Thyroid gland (tissue), 4 donors: Measurements from ENCODE around the gene PBX3. TPM values are rescaled to one million over a fixed set of nuclear protein-coding genes. Genes with fewer than 3 reads are reported as not detected.

ENCODE experiments used
- DNase-seq, 2 donors: peaks; one replicate each; pipeline ENCODE4 v3.0.0-alpha.2; 2019
- H3K27ac ChIP-seq, 3 donors: fragments of 200-600 bp; sonication (generic); 1 replicate in 2 of 3; 2 replicates in 1 of 3; pipeline ENCODE4 v1.5.1; 2016 to 2019; ENCODE audit warnings: mild to moderate bottlenecking in 1 of 3, moderate library complexity in 1 of 3
- H3K27me3 ChIP-seq: fragments of 200-600 bp; sonication (generic); one replicate; pipeline ENCODE4 v1.5.1; 2019
- H3K36me3 ChIP-seq, 2 donors: fragments of 200-600 bp; sonication (generic); one replicate each; pipeline ENCODE4 v1.5.1; 2016 to 2019
- H3K4me1 ChIP-seq, 2 donors: fragments of 200-600 bp; sonication (generic); one replicate each; pipeline ENCODE4 v1.5.1; 2017 to 2019
- H3K4me3 ChIP-seq, 3 donors: fragments of 200-600 bp; sonication (generic); replicated peaks in 1 of 3; 1 replicate in 2 of 3; 2 replicates in 1 of 3; pipeline ENCODE4 v1.5.1; 2016; ENCODE audit warnings: mild to moderate bottlenecking in 1 of 3
- H3K9me3 ChIP-seq: fragments of 200-600 bp; sonication (generic); one replicate; pipeline ENCODE4 v1.5.1; 2017
- CTCF ChIP-seq, 6 experiments: fragments of 200-600 bp in 3 of 6; fragments of 450-650 bp in 3 of 6; sonication (generic) in 3 of 6; IDR thresholded peaks; one replicate each; pipeline ENCODE4 v1.5.1; 2016 to 2019; ENCODE audit warnings: antibody characterized with exemption in 6 of 6, mild to moderate bottlenecking in 2 of 6, inconsistent platforms in 1 of 6, moderate library complexity in 1 of 6
- POLR2A ChIP-seq, 2 donors: fragments of 450-650 bp; IDR thresholded peaks; one replicate each; pipeline ENCODE4 v1.6.1; 2017; ENCODE audit warnings: antibody characterized with exemption in 2 of 2, mild to moderate bottlenecking in 2 of 2, moderate library complexity in 1 of 2
- WGBS, 2 donors: methylation state at CpG; one replicate each; pipeline ENCODE4 v1.1.5; 2017; 5-methylcytosine and 5-hydroxymethylcytosine counted together
- intact Hi-C: fragments of 100-400 bp; cut with DNase I; formaldehyde crosslinking; loops from one replicate; pipeline ENCODE4 v1.15.1; 2023
- total RNA-seq, 4 donors: library from RNA; depleted of rRNA; stranded (reverse); fragments of >200 nt; gene quantifications; one replicate each; pipeline ENCODE4 v1.2.3, GENCODE V29; 2016

The PBX3 gene
- total RNA-seq, 4 donors from 2014 or later, result 68.5 to 108 (median 71.3) TPM

- Histone ChIP-seq H3K9me3 (no peaks in the 10 kb centered on the region), H3K27ac (no peak overlapping the region), H3K36me3 (no peaks in the 10 kb centered on the region), H3K27me3 (no peaks in the 10 kb centered on the region), H3K4me3 (no peak overlapping the region), H3K4me1 (peaks cover 0 to 20% of the 10 kb centered on the region in 2 donors)
- 95 to 97% methylated on average over 7 of the region's 7 CpGs for whole genome bisulfite sequencing, 2 donors
- TF ChIP-seq POLR2A (IDR thresholded peaks at IDR 0.05) (no peak), CTCF (IDR thresholded peaks at IDR 0.05) (no peak)
- intact Hi-C loops, result no loop called here
- DNase-seq, result no peak
Observed at GRCh38 chr9:125888211-125888610, 141.0 kb downstream of the PBX3 start.

- Histone ChIP-seq H3K36me3 (no peaks in the 10 kb centered on the region), H3K4me3 (peak overlapping the region in 1 of 3 donors; percentile 34), H3K27me3 (no peaks in the 10 kb centered on the region), H3K27ac (peak overlapping the region in 1 of 3 donors; percentile 11), H3K4me1 (peaks cover 0 to 13% of the 10 kb centered on the region in 2 donors), H3K9me3 (no peaks in the 10 kb centered on the region)
- intact Hi-C loops, result no loop called here
- 63 to 65% methylated on average over 21 of the region's 21 CpGs for whole genome bisulfite sequencing, 2 donors
- DNase-seq, result peak; percentile 7 to 15
- no peak for TF ChIP-seq POLR2A (IDR thresholded peaks at IDR 0.05)
- no peak for TF ChIP-seq CTCF (IDR thresholded peaks at IDR 0.05)
Observed at GRCh38 chr9:125889112-125889475, 141.9 kb downstream of the PBX3 start.

GRCh38 chr9:125889476-125890419 lies 142.6 kb downstream of the PBX3 start:
- intact Hi-C loops, result no loop called here
- Histone ChIP-seq H3K27me3 (no peaks in the 10 kb centered on the region), H3K9me3 (no peaks in the 10 kb centered on the region), H3K36me3 (no peaks in the 10 kb centered on the region), H3K4me1 (peaks cover 0 to 7% of the 10 kb centered on the region in 2 donors), H3K4me3 (peak overlapping the region in 2 of 3 donors; percentile 25 to 34), H3K27ac (peak overlapping the region in 1 of 3 donors; percentile 11)
- peak; percentile 12 to 30 for DNase-seq
- 10 to 32% methylated on average over 10 to 39 of the region's 71 CpGs for WGBS, 2 donors
- TF ChIP-seq POLR2A (IDR thresholded peaks at IDR 0.05) (no peak), CTCF (IDR thresholded peaks at IDR 0.05) (no peak)

- 84 to 95% methylated on average over 1 of the region's 1 CpG for WGBS, 2 donors
- TF ChIP-seq CTCF (IDR thresholded peaks at IDR 0.05), result no peak
- no peak for TF ChIP-seq POLR2A (IDR thresholded peaks at IDR 0.05)
- Histone ChIP-seq H3K36me3 (no peaks in the 10 kb centered on the region), H3K27ac (no peak overlapping the region), H3K9me3 (no peaks in the 10 kb centered on the region), H3K4me3 (no peak overlapping the region), H3K4me1 (peaks cover 0 to 7% of the 10 kb centered on the region in 2 donors), H3K27me3 (no peaks in the 10 kb centered on the region)
- intact Hi-C loops, result no loop called here
- no peak for DNase-seq
Observed at GRCh38 chr9:125890826-125891225, 143.7 kb downstream of the PBX3 start.

- no peak for DNase-seq
- Histone ChIP-seq H3K27ac (no peak overlapping the region), H3K4me1 (no peaks in the 10 kb centered on the region), H3K9me3 (no peaks in the 10 kb centered on the region), H3K27me3 (no peaks in the 10 kb centered on the region), H3K4me3 (no peak overlapping the region), H3K36me3 (no peaks in the 10 kb centered on the region)
- no peak for TF ChIP-seq CTCF (IDR thresholded peaks at IDR 0.05)
- no peak for TF ChIP-seq POLR2A (IDR thresholded peaks at IDR 0.05)
- WGBS, 2 donors, result 89 to 91% methylated on average over 2 of the region's 2 CpGs
- intact Hi-C loops, result no loop called here
Observed at GRCh38 chr9:125893277-125893676, 146.1 kb downstream of the PBX3 start.
